GM12878 (cell line): ENCODE data around the gene EFTUD2. TPM values are rescaled to one million over a fixed set of nuclear protein-coding genes. Genes with fewer than 3 reads are reported as not detected.

Experiments used
- ATAC-seq: fragments of 200-7000 bp; cut with Tn5 transposase; 3 replicates; pipeline ENCODE4 v1.9.1; 2020; ENCODE audit warnings: mild to moderate bottlenecking, moderate library complexity
- BruUV-seq: library from RNA; stranded (reverse); fragments of 400-500 nt; replicated peaks from 2 replicates; lab custom pipeline; 2021; lab: Mats Ljungman, UMichigan
- CTCF ChIA-PET: fragments of 300-600 bp; sonication (Branson Sonifier 250); formaldehyde crosslinking; extraction: SDS; loops from one replicate; lab custom pipeline; 2021; ENCODE audit warnings: inconsistent platforms; lab: Yijun Ruan, JAX
- POLR2A ChIA-PET: fragments of 350-600 bp; formaldehyde crosslinking; extraction: SDS; loops from one replicate; lab custom pipeline; 2021; ENCODE audit warnings: inconsistent platforms; lab: Charles Lee
- RAD21 ChIA-PET: fragments of 300-600 bp; sonication (Branson Sonifier 250); formaldehyde crosslinking; loops from one replicate; lab custom pipeline; 2023; ENCODE audit warnings: antibody characterized with exemption; ENCODE audit not compliant: unreplicated experiment; lab: Charles Lee
- SMC1A ChIA-PET: fragments of 300-600 bp; sonication (Branson Sonifier 250); formaldehyde crosslinking; loops from one replicate; lab custom pipeline; 2023; ENCODE audit not compliant: unreplicated experiment, uncharacterized antibody; lab: Charles Lee
- DNase-seq: peaks from one replicate; pipeline ENCODE4 v3.0.0-alpha.2; 2011; ENCODE audit warnings: low read depth, low spot score
- FAIRE-seq: peaks from 3 replicates; lab custom pipeline; 2011; peaks lifted over from hg19 to GRCh38; lab: Jason Lieb, UNC
- H2AFZ ChIP-seq: 2 replicates; pipeline ENCODE4 v1.6.0; 2011; ENCODE audit warnings: low read depth, low read length, control low read depth; ENCODE audit not compliant: control insufficient read depth
- H3K27ac ChIP-seq: 2 replicates; pipeline ENCODE4 v1.5.1; 2011; ENCODE audit warnings: control low read depth; ENCODE audit not compliant: control insufficient read depth, insufficient read depth
- H3K27me3 ChIP-seq, 2 experiments: replicated peaks in 1 of 2; 2 replicates each; pipeline versions ENCODE4 v1.6.0 to v1.6.1; 2011; ENCODE audit warnings: low read length in 1 of 2; ENCODE audit not compliant: control insufficient read depth in 2 of 2, insufficient read depth in 2 of 2
- H3K36me3 ChIP-seq, 2 experiments: 2 replicates each; pipeline ENCODE4 v1.5.1; 2011; ENCODE audit warnings: low read length in 1 of 2; ENCODE audit not compliant: control insufficient read depth in 2 of 2, insufficient read depth in 2 of 2
- H3K4me1 ChIP-seq: 2 replicates; pipeline ENCODE4 v1.6.1; 2011; ENCODE audit warnings: mild to moderate bottlenecking, low read length, moderate library complexity, mixed read lengths; ENCODE audit not compliant: control insufficient read depth, insufficient read depth
- H3K4me2 ChIP-seq: 2 replicates; pipeline ENCODE4 v1.6.0; 2011; ENCODE audit warnings: control low read depth; ENCODE audit not compliant: control insufficient read depth, insufficient read depth
- H3K4me3 ChIP-seq: fragments of 200-600 bp; sonication (generic); 2 replicates; pipeline ENCODE4 v1.5.1; 2016
- H3K79me2 ChIP-seq: 2 replicates; pipeline ENCODE4 v1.6.0; 2011; ENCODE audit warnings: low read length; ENCODE audit not compliant: control insufficient read depth, insufficient read depth
- H3K9ac ChIP-seq: 2 replicates; pipeline ENCODE4 v1.8.0; 2011; ENCODE audit warnings: low read length, control low read depth, mixed read lengths; ENCODE audit not compliant: control insufficient read depth, insufficient read depth
- H3K9me3 ChIP-seq: replicated peaks from 3 replicates; pipeline ENCODE4 v1.5.1; 2011; ENCODE audit warnings: mild to moderate bottlenecking, low read length; ENCODE audit not compliant: control insufficient read depth, insufficient read depth
- H4K20me1 ChIP-seq: 2 replicates; pipeline ENCODE4 v1.6.0; 2011; ENCODE audit not compliant: control insufficient read depth, insufficient read depth
- PAX5 ChIP-seq: IDR thresholded peaks from 2 replicates; pipeline ENCODE4 v1.6.1; 2011; ENCODE audit warnings: low read depth, low read length, borderline replicate concordance
- POLR2A ChIP-seq: IDR thresholded peaks from 2 replicates; pipeline ENCODE4 v1.6.1; 2011; ENCODE audit warnings: low read depth, mild to moderate bottlenecking, low read length
- REST ChIP-seq: IDR thresholded peaks from 2 replicates; pipeline ENCODE4 v1.6.1; 2012; ENCODE audit warnings: mild to moderate bottlenecking, low read depth, low read length
- SMAD1 ChIP-seq: fragments of 450-650 bp; IDR thresholded peaks from 2 replicates; pipeline ENCODE4 v1.6.1; 2018; ENCODE audit warnings: mild to moderate bottlenecking, low read depth; ENCODE audit not compliant: partially characterized antibody
- SP1 ChIP-seq: IDR thresholded peaks from one replicate; pipeline ENCODE4 v1.6.1; 2011; ENCODE audit warnings: low read depth, low read length
- TAF1 ChIP-seq: IDR thresholded peaks from 2 replicates; pipeline ENCODE4 v1.6.1; 2011; ENCODE audit warnings: mild to moderate bottlenecking, low read depth, low read length, borderline replicate concordance
- TBL1XR1 ChIP-seq: IDR thresholded peaks from 2 replicates; pipeline ENCODE4 v1.6.1; 2012; ENCODE audit warnings: low read depth, low read length, improper control_type of control experiment
- ZNF207 ChIP-seq: fragments of 450-650 bp; IDR thresholded peaks from 2 replicates; pipeline ENCODE4 v1.6.1; 2014; ENCODE audit warnings: antibody characterized with exemption, mild to moderate bottlenecking, borderline replicate concordance
- ZNF274 ChIP-seq: IDR thresholded peaks from one replicate; pipeline ENCODE4 v1.8.0; 2011; ENCODE audit not compliant: insufficient read length, insufficient read depth
- ZNF622 ChIP-seq: fragments of 450-650 bp; IDR thresholded peaks from 2 replicates; pipeline ENCODE4 v1.6.1; 2017; ENCODE audit warnings: mild to moderate bottlenecking, inconsistent platforms
- WGBS: methylation state at CpG from one replicate; pipeline ENCODE4 v1.1.6; 2016; ENCODE audit warnings: low lambda C conversion rate; ENCODE audit not compliant: insufficient replicate concordance, insufficient coverage; ENCODE audit errors: missing lambda C conversion rate; 5-methylcytosine and 5-hydroxymethylcytosine counted together
- in situ Hi-C: fragments of 300-500 bp; cut with MboI; formaldehyde crosslinking; loops from 9 replicates; pipeline ENCODE4 v1.14.3; 2018; ENCODE audit warnings: mixed read lengths
- intact Hi-C: fragments of 100-400 bp; cut with micrococcal nuclease; formaldehyde crosslinking; loops from one replicate; pipeline ENCODE4 v1.14.2; 2022; ENCODE audit not compliant: unreplicated experiment
- polyA plus RNA-seq, 11 experiments: library from polyadenylated mRNA; depleted of rRNA in 4 of 11; unstranded in 6 of 11; stranded (reverse) in 5 of 11; fragments of >200 nt; fragmentation: Nextera tagmentation in 4 of 11; fragmentation: Illumina TruSeq in 1 of 11; extraction: Ambion mirVana in 4 of 11; extraction: Trizol in 1 of 11; gene quantifications; 1 replicate in 1 of 11; 2 replicates in 10 of 11; pipeline versions ENCODE4 v1.2.1 to v1.2.3, GENCODE V29; 2011 to 2016; ENCODE audit warnings: inconsistent platforms in 2 of 11, missing spikeins in 2 of 11, low read depth in 1 of 11
- total RNA-seq, 4 experiments: library from RNA; depleted of rRNA in 3 of 4; stranded (reverse); fragments of >200 nt in 3 of 4; fragmentation: Illumina TruSeq in 1 of 4; extraction: Trizol in 1 of 4; gene quantifications; 2 replicates each; pipeline versions ENCODE4 v1.2.1 to v1.2.3, GENCODE V29; 2013 to 2021
- TF ChIP-seq, protein P1 (sequence below): fragments of 450-650 bp; IDR thresholded peaks from 2 replicates; pipeline ENCODE4 v1.6.1; 2017; ENCODE audit warnings: mild to moderate bottlenecking, low read depth, inconsistent platforms; ENCODE audit not compliant: poor library complexity, severe bottlenecking

The EFTUD2 gene
- total and polyA plus RNA-seq, 10 of the 15 experiments (the other 5 are each of a cell fraction or from before 2014, with no cell fraction given): 33.0 to 198 (median 126) TPM

DNA sequence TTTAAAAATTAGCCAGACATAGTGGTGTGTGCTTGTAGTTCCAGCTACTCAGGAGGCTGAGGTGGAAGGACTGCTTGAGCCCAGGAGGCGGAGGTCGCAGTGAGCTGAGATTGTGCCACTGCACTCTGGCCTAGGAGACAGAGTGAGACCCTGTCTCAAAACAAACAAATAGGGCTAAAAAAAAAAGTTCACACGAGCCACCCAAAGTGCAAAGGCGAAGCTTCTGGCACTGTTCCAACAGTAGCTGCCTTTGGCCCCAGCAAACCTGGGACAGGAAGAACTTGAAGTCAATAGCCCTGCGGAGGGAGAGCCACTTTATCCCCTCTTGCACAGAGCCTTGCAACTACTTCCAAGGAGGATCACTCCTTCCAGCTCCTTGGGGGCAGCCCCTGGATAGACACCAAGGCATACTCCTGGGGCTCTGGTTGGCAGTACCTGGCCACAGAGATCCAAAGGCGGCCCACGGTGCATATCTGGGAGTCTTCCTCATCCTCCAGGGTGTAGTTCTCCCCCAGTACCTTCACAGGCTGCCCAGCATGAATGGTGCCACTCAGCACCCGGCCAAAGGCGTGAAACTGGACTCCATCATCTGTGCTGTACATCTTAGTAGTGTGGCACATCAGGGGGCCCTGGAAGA, 36.8 kb downstream of the EFTUD2 start (continued):
- no peak for TF ChIP-seq PAX5
- no peak for TF ChIP-seq ZNF622

GRCh38 chr17:44859701-44860100, 39.5 kb downstream of the EFTUD2 start:
- no peak for ATAC-seq
- SMC1A ChIA-PET: interaction anchor here (1.5 kb wide), 1 partner anchor 19 kb away, joined by 3 read pairs; no protein-coding TSS in a partner anchor
- Histone ChIP-seq H3K9ac (no peak overlapping the region), H3K9me3 (no peaks in the 10 kb centered on the region), H3K27me3 (no peaks in the 10 kb centered on the region), H3K4me2 (no peak overlapping the region), H3K4me3 (no peak overlapping the region), H3K4me1 (no peaks in the 10 kb centered on the region), H3K27ac (no peak overlapping the region), H4K20me1 (no peaks in the 10 kb centered on the region; the same call in 1 of the 2 replicates), H2AFZ (no peak overlapping the region), H3K79me2 (no peaks in the 10 kb centered on the region), H3K36me3 (peaks cover 29 to 46% of the 10 kb centered on the region in 2 experiments)
- BruUV-seq: no TSS peak
- intact Hi-C loops: no loop called here
- WGBS: 84% methylated on average over 5 of the region's 5 CpGs
- no peak for DNase-seq
- RAD21 ChIA-PET: no interaction called here
- in situ Hi-C loops: loop anchor here (25.0 kb wide), 1 partner anchor 1647 kb away; the partner anchor contains the start of gene TMEM106A
- POLR2A ChIA-PET: no interaction called here
- FAIRE-seq: no peak
- CTCF ChIA-PET: interaction anchor here (0.6 to 12.3 kb wide), 2 partner anchors 80 to 345 kb away, joined by 3 to 175 read pairs; no protein-coding TSS in a partner anchor
- no peak for TF ChIP-seq TAF1
- TF ChIP-seq, protein P1, sequence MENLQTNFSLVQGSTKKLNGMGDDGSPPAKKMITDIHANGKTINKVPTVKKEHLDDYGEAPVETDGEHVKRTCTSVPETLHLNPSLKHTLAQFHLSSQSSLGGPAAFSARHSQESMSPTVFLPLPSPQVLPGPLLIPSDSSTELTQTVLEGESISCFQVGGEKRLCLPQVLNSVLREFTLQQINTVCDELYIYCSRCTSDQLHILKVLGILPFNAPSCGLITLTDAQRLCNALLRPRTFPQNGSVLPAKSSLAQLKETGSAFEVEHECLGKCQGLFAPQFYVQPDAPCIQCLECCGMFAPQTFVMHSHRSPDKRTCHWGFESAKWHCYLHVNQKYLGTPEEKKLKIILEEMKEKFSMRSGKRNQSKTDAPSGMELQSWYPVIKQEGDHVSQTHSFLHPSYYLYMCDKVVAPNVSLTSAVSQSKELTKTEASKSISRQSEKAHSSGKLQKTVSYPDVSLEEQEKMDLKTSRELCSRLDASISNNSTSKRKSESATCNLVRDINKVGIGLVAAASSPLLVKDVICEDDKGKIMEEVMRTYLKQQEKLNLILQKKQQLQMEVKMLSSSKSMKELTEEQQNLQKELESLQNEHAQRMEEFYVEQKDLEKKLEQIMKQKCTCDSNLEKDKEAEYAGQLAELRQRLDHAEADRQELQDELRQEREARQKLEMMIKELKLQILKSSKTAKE: no peak
- TF ChIP-seq TBL1XR1: no peak
- 0 out of 2 replicates have a peak, but pooled peaks have one; percentile 17 for TF ChIP-seq POLR2A
- no peak for TF ChIP-seq SP1
- no peak for TF ChIP-seq REST
- TF ChIP-seq ZNF207: no peak
- no peak for TF ChIP-seq ZNF274
- no peak for TF ChIP-seq SMAD1
